Hepatocyte (in vitro differentiated cells): ENCODE results near the gene SUMF2. TPM values are rescaled to one million over a fixed set of nuclear protein-coding genes. Genes with fewer than 3 reads are reported as not detected.

Source experiments
- DNase-seq: peaks from one replicate; pipeline ENCODE4 v3.0.0-alpha.2; 2016; ENCODE audit warnings: low spot score
- H2AFZ ChIP-seq: fragments of 200-600 bp; sonication (generic); 2 replicates; pipeline ENCODE4 v1.6.0; 2016; ENCODE audit warnings: antibody characterized with exemption, mild to moderate bottlenecking
- H3K27ac ChIP-seq: fragments of 200-600 bp; sonication (generic); 2 replicates; pipeline ENCODE4 v1.5.1; 2016; ENCODE audit warnings: mild to moderate bottlenecking
- H3K27me3 ChIP-seq: fragments of 200-600 bp; sonication (generic); 2 replicates; pipeline ENCODE4 v1.6.1; 2016
- H3K36me3 ChIP-seq: fragments of 200-600 bp; sonication (generic); replicated peaks from 2 replicates; pipeline ENCODE4 v1.5.1; 2016; ENCODE audit warnings: low read depth; ENCODE audit not compliant: insufficient read depth
- H3K4me1 ChIP-seq: fragments of 200-600 bp; sonication (generic); 2 replicates; pipeline ENCODE4 v1.5.1; 2016; ENCODE audit warnings: mild to moderate bottlenecking, moderate library complexity; ENCODE audit not compliant: insufficient read depth
- H3K4me2 ChIP-seq: fragments of 200-600 bp; sonication (generic); 2 replicates; pipeline ENCODE4 v1.6.0; 2016
- H3K4me3 ChIP-seq: fragments of 200-600 bp; sonication (generic); 2 replicates; pipeline ENCODE4 v1.5.1; 2016; ENCODE audit warnings: mild to moderate bottlenecking
- H3K79me2 ChIP-seq: fragments of 200-600 bp; sonication (generic); 2 replicates; pipeline ENCODE4 v1.6.0; 2017; ENCODE audit warnings: mild to moderate bottlenecking
- H3K9me2 ChIP-seq: fragments of 200-600 bp; sonication (generic); replicated peaks from 2 replicates; pipeline ENCODE4 v1.6.0; 2017; ENCODE audit warnings: mild to moderate bottlenecking; ENCODE audit not compliant: insufficient read depth
- H3K9me3 ChIP-seq: fragments of 200-600 bp; sonication (generic); 2 replicates; pipeline ENCODE4 v1.5.1; 2016; ENCODE audit warnings: low read depth, mild to moderate bottlenecking
- H4K20me1 ChIP-seq: fragments of 200-600 bp; sonication (generic); 2 replicates; pipeline ENCODE4 v1.6.0; 2016; ENCODE audit warnings: mild to moderate bottlenecking; ENCODE audit not compliant: insufficient read depth, poor library complexity, severe bottlenecking
- EZH2 ChIP-seq: fragments of 200-600 bp; sonication (generic); IDR thresholded peaks from 2 replicates; pipeline ENCODE4 v1.6.1; 2016; ENCODE audit warnings: antibody characterized with exemption, mild to moderate bottlenecking, borderline replicate concordance
- EZH2phosphoT487 ChIP-seq: fragments of 200-600 bp; sonication (generic); IDR thresholded peaks from one replicate; pipeline ENCODE4 v1.6.1; 2018; ENCODE audit warnings: antibody characterized with exemption, mild to moderate bottlenecking, low read depth, moderate library complexity; ENCODE audit not compliant: unreplicated experiment, severe bottlenecking
- WGBS: methylation state at CpG from one replicate; pipeline ENCODE4 v1.1.6; 2016; ENCODE audit warnings: low lambda C conversion rate; ENCODE audit errors: missing lambda C conversion rate; 5-methylcytosine and 5-hydroxymethylcytosine counted together
- polyA plus RNA-seq: library from polyadenylated mRNA; unstranded; fragments of >200 nt; fragmentation: Nextera tagmentation; extraction: Ambion mirVana; gene quantifications from 2 replicates; pipeline ENCODE4 v1.2.1, GENCODE V29; 2016
- total RNA-seq: library from RNA; depleted of rRNA; stranded (reverse); fragments of >200 nt; gene quantifications from 2 replicates; pipeline ENCODE4 v1.2.3, GENCODE V29; 2014
- TF ChIP-seq, protein P1 (sequence below): fragments of 200-600 bp; sonication (generic); IDR thresholded peaks from 2 replicates; pipeline ENCODE4 v1.5.1; 2016; ENCODE audit warnings: antibody characterized with exemption, mild to moderate bottlenecking; ENCODE audit not compliant: poor library complexity

SUMF2 gene
- total and polyA plus RNA-seq, 2 experiments from 2014 or later = 161 to 181 TPM

DNA sequence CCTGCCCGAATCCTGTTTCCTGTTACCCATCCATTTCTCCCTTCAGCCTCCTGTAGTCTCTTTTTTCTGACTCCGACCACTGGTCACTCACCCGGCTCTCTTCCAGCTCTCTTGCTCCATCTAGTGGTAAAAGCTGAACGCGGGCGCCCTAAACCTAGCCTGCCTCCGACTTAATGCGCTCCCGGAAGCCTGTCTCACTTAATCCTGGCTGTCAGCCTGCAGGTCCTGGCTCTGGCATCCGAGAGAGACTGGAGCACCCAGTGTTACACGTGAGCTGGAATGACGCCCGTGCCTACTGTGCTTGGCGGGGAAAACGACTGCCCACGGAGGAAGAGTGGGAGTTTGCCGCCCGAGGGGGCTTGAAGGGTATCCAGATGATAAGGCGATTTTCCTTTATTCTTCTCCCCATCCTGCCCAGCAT is 10.3 kb downstream of the SUMF2 start:
- Histone ChIP-seq H3K27ac (no peak overlapping the region), H3K36me3 (no peaks in the 10 kb centered on the region), H3K4me3 (no peak overlapping the region), H3K79me2 (no peaks in the 10 kb centered on the region), H3K9me3 (no peaks in the 10 kb centered on the region), H4K20me1 (no peaks in the 10 kb centered on the region), H3K4me1 (no peaks in the 10 kb centered on the region), H3K4me2 (no peak overlapping the region), H3K9me2 (no peaks in the 10 kb centered on the region), H2AFZ (peak overlapping the region; percentile 29), H3K27me3 (no peaks in the 10 kb centered on the region)
- WGBS = 26% methylated on average over 19 of the region's 19 CpGs
- DNase-seq = peak; percentile 91
- TF ChIP-seq, protein P1, sequence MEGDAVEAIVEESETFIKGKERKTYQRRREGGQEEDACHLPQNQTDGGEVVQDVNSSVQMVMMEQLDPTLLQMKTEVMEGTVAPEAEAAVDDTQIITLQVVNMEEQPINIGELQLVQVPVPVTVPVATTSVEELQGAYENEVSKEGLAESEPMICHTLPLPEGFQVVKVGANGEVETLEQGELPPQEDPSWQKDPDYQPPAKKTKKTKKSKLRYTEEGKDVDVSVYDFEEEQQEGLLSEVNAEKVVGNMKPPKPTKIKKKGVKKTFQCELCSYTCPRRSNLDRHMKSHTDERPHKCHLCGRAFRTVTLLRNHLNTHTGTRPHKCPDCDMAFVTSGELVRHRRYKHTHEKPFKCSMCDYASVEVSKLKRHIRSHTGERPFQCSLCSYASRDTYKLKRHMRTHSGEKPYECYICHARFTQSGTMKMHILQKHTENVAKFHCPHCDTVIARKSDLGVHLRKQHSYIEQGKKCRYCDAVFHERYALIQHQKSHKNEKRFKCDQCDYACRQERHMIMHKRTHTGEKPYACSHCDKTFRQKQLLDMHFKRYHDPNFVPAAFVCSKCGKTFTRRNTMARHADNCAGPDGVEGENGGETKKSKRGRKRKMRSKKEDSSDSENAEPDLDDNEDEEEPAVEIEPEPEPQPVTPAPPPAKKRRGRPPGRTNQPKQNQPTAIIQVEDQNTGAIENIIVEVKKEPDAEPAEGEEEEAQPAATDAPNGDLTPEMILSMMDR = peak; percentile 97
- no peak for TF ChIP-seq EZH2
- no peak for TF ChIP-seq EZH2phosphoT487

DNA sequence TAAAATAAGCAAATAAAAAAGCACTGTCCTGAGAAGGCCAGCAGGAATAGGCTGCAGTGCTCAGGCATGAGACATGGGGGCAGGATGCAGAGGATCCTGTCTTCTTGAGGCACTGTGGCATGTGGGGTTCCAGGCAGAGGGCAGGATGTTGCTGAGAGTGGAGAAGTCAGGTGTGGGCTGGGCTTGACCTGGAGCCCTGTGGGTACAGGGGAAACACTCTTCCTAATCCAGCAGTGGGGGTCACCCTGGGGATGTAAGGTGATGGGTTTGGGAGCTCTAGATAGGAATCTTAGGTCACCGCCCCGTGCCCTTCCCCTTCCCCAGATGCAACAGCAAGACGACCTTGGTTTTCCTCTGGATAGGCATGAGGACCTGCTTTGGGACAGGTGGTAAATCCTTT is 13.6 kb downstream of the SUMF2 start:
- H2AFZ ChIP-seq = no peak overlapping the region
- no peaks in the 10 kb centered on the region for H3K27me3 ChIP-seq
- no peaks in the 10 kb centered on the region for H3K36me3 ChIP-seq
- TF ChIP-seq EZH2phosphoT487 (no peak), EZH2 (no peak)
- TF ChIP-seq, protein P1 = no peak
- no peaks in the 10 kb centered on the region for H3K9me3 ChIP-seq
- no peaks in the 10 kb centered on the region for H4K20me1 ChIP-seq
- H3K4me3 ChIP-seq = no peak overlapping the region
- no peaks in the 10 kb centered on the region for H3K4me1 ChIP-seq
- WGBS = 95% methylated on average over 3 of the region's 3 CpGs
- no peak overlapping the region for H3K27ac ChIP-seq
- no peak overlapping the region for H3K4me2 ChIP-seq
- H3K79me2 ChIP-seq = no peaks in the 10 kb centered on the region
- H3K9me2 ChIP-seq = no peaks in the 10 kb centered on the region
- no peak for DNase-seq

DNA sequence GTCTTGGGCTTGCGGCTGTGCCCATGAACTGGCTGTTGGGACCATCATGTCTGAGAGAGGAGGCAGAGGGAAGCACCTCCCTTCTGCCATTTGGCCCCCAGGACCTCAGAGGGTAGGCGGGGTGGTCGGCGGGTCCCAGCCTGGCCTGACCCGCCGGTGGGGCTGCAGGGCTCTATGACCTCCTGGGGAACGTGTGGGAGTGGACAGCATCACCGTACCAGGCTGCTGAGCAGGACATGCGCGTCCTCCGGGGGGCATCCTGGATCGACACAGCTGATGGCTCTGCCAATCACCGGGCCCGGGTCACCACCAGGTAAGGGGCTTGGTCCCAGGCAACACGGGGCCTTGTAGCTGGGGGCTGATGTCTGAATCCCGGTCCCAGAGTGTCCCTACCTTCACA is 14.1 kb downstream of the SUMF2 start:
- H3K36me3 ChIP-seq = no peaks in the 10 kb centered on the region
- no peak for DNase-seq
- H4K20me1 ChIP-seq = no peaks in the 10 kb centered on the region
- no peaks in the 10 kb centered on the region for H3K79me2 ChIP-seq
- H3K9me3 ChIP-seq = no peaks in the 10 kb centered on the region
- H3K4me2 ChIP-seq = no peak overlapping the region
- H3K27me3 ChIP-seq = no peaks in the 10 kb centered on the region
- WGBS = 96% methylated on average over 16 of the region's 16 CpGs
- H3K27ac ChIP-seq = no peak overlapping the region
- no peak overlapping the region for H2AFZ ChIP-seq
- TF ChIP-seq, protein P1 = no peak
- no peak for TF ChIP-seq EZH2
- no peak for TF ChIP-seq EZH2phosphoT487
- H3K9me2 ChIP-seq = no peaks in the 10 kb centered on the region
- H3K4me3 ChIP-seq = no peak overlapping the region
- no peaks in the 10 kb centered on the region for H3K4me1 ChIP-seq
